ENCODE measurements around the gene PLEKHH1. TPM values are rescaled to one million over a fixed set of nuclear protein-coding genes. Genes with fewer than 3 reads are reported as not detected.

PLEKHH1 gene
- total and polyA plus RNA-seq, 9 of the 15 experiments (the other 6 are each of a cell fraction or from before 2014, with no cell fraction given), result 0.76 to 5.9 (median 2.9) TPM

- TF ChIP-seq THAP12 (CRISPR knock-in tag; IDR thresholded peaks at IDR 0.05) (no peak), ELF4 (CRISPR knock-in tag; IDR thresholded peaks at IDR 0.05) (no peak), NCOA4 (IDR thresholded peaks at IDR 0.05; ENCODE audit: partially characterized antibody) (no peak), ZNF766 (CRISPR knock-in tag; conservative IDR thresholded peaks at IDR 0.05) (no peak), RAD21 (CRISPR knock-in tag; conservative IDR thresholded peaks at IDR 0.05 in 1 of 2, IDR thresholded peaks at IDR 0.05 in 1 of 2) (peak; percentile 24 to 48; a peak in 2 of 4 replicates), XRCC5 (IDR thresholded peaks at IDR 0.05; ENCODE audit: low read depth, low read length) (no peak), ZNF274 (IDR thresholded peaks at IDR 0.05; ENCODE audit: borderline replicate concordance, low read depth, low read length) (no peak), SMARCE1 (IDR thresholded peaks at IDR 0.05) (0 out of 2 replicates have a peak, but pooled peaks have one; percentile 28), U2AF2 (optimal IDR thresholded peaks at IDR 0.05; ENCODE audit: low read depth, low read length) (no peak), ZNF583 (CRISPR knock-in tag; IDR thresholded peaks at IDR 0.05) (no peak), USF1 (CRISPR knock-in tag; IDR thresholded peaks at IDR 0.05) (no peak), ZNF778 (CRISPR knock-in tag; IDR thresholded peaks at IDR 0.05) (no peak), RBM15 (IDR thresholded peaks at IDR 0.05; ENCODE audit: insufficient read depth, low read length) (no peak), EGR1 (conservative IDR thresholded peaks at IDR 0.05) (peak; percentile 52), PHTF2 (CRISPR knock-in tag; IDR thresholded peaks at IDR 0.05) (no peak), NUFIP1 (IDR thresholded peaks at IDR 0.05; ENCODE audit: partially characterized antibody) (no peak), MAZ (CRISPR knock-in tag; conservative IDR thresholded peaks at IDR 0.05 in 1 of 2, IDR thresholded peaks at IDR 0.05 in 1 of 2) (peak; percentile 79 to 92), NR1H2 (CRISPR knock-in tag; IDR thresholded peaks at IDR 0.05) (no peak), MLLT1 (IDR thresholded peaks at IDR 0.05) (no peak; a peak in 1 of 4 replicates)
- TF ChIP-seq, protein P1, sequence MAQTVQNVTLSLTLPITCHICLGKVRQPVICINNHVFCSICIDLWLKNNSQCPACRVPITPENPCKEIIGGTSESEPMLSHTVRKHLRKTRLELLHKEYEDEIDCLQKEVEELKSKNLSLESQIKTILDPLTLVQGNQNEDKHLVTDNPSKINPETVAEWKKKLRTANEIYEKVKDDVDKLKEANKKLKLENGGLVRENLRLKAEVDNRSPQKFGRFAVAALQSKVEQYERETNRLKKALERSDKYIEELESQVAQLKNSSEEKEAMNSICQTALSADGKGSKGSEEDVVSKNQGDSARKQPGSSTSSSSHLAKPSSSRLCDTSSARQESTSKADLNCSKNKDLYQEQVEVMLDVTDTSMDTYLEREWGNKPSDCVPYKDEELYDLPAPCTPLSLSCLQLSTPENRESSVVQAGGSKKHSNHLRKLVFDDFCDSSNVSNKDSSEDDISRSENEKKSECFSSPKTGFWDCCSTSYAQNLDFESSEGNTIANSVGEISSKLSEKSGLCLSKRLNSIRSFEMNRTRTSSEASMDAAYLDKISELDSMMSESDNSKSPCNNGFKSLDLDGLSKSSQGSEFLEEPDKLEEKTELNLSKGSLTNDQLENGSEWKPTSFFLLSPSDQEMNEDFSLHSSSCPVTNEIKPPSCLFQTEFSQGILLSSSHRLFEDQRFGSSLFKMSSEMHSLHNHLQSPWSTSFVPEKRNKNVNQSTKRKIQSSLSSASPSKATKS (CRISPR knock-in tag; IDR thresholded peaks at IDR 0.05), result no peak
- TF ChIP-seq, protein P2, sequence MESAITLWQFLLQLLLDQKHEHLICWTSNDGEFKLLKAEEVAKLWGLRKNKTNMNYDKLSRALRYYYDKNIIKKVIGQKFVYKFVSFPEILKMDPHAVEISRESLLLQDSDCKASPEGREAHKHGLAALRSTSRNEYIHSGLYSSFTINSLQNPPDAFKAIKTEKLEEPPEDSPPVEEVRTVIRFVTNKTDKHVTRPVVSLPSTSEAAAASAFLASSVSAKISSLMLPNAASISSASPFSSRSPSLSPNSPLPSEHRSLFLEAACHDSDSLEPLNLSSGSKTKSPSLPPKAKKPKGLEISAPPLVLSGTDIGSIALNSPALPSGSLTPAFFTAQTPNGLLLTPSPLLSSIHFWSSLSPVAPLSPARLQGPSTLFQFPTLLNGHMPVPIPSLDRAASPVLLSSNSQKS (CRISPR knock-in tag; IDR thresholded peaks at IDR 0.05), result no peak
Measured at GRCh38 chr14:67619446-67620216, 86.5 kb downstream of the PLEKHH1 start, which contains the start of gene ARG2 (continued).

All from K562 (cell line).